Measurements from ENCODE around the gene ZBTB43. TPM values are rescaled to one million over a fixed set of nuclear protein-coding genes. Genes with fewer than 3 reads are reported as not detected.
A peak's percentile ranks its signal among the peaks of the same experiment; 100 is the strongest.
"Not testable (repeated sequence)": the region's sequence is repeated elsewhere in the genome, so short reads cannot be mapped to it uniquely, and the experiment has no call there.

Gene ZBTB43
- total RNA-seq, 2 donors from 2014 or later, result 27.4 to 31.3 TPM

GRCh38 chr9:126804198-126804695 is 593 bp upstream of the ZBTB43 start:
- H3K9me3 Mint-ChIP-seq, result peaks cover 3% of the 10 kb centered on the region

GRCh38 chr9:126805554-126806262 is 868 bp downstream of the ZBTB43 start:
- Mint-ChIP-seq H3K27me3 (no peaks in the 10 kb centered on the region), H3K9me3 (peaks cover 3% of the 10 kb centered on the region), H3K4me3 (peak overlapping the region; percentile 90), H3K36me3 (ENCODE audit: low read depth) (peaks cover 46% of the 10 kb centered on the region), H3K4me1 (peaks cover 29% of the 10 kb centered on the region), H3K27ac (peak overlapping the region; percentile 97)
- ATAC-seq (replicated peaks), result peak; percentile 95

More at GRCh38 chr9:126804198-126804695, 593 bp upstream of the ZBTB43 start:
- no peak for ATAC-seq (replicated peaks)
- Mint-ChIP-seq H3K27ac (peak overlapping the region; percentile 97), H3K4me3 (peak overlapping the region; percentile 90), H3K4me1 (peaks cover 29% of the 10 kb centered on the region), H3K27me3 (no peaks in the 10 kb centered on the region), H3K36me3 (ENCODE audit: low read depth) (peaks cover 32% of the 10 kb centered on the region)

- Mint-ChIP-seq H3K27ac (peak overlapping the region; percentile 97), H3K27me3 (no peaks in the 10 kb centered on the region), H3K36me3 (ENCODE audit: low read depth) (peaks cover 52% of the 10 kb centered on the region), H3K4me3 (peak overlapping the region; percentile 90), H3K4me1 (peaks cover 29% of the 10 kb centered on the region), H3K9me3 (peaks cover 3% of the 10 kb centered on the region)
- no peak for ATAC-seq (replicated peaks)
Measured at GRCh38 chr9:126806336-126806735, 1.5 kb downstream of the ZBTB43 start.

- H3K36me3 Mint-ChIP-seq (ENCODE audit: low read depth), result peaks cover 79% of the 10 kb centered on the region
- H3K27ac Mint-ChIP-seq, result no peak overlapping the region
- no peak for ATAC-seq (replicated peaks)
- no peaks in the 10 kb centered on the region for H3K27me3 Mint-ChIP-seq
- H3K4me3 Mint-ChIP-seq, result no peak overlapping the region
- H3K4me1 Mint-ChIP-seq, result peaks cover 37% of the 10 kb centered on the region
- peaks cover 2% of the 10 kb centered on the region for H3K9me3 Mint-ChIP-seq
Measured at GRCh38 chr9:126809068-126809467, 4.2 kb downstream of the ZBTB43 start.

GRCh38 chr9:126810221-126810620 is 5.4 kb downstream of the ZBTB43 start:
- H3K36me3 Mint-ChIP-seq (ENCODE audit: low read depth), result peaks cover 91% of the 10 kb centered on the region
- not testable (repeated sequence) for H3K27ac Mint-ChIP-seq; H3K9me3 Mint-ChIP-seq; H3K27me3 Mint-ChIP-seq; ATAC-seq (replicated peaks); H3K4me3 Mint-ChIP-seq
- H3K4me1 Mint-ChIP-seq, result peaks cover 35% of the 10 kb centered on the region

GRCh38 chr9:126813072-126813471 is 8.2 kb downstream of the ZBTB43 start:
- H3K27me3 Mint-ChIP-seq, result no peaks in the 10 kb centered on the region
- no peak for ATAC-seq (replicated peaks)

GRCh38 chr9:126814091-126814490 is 9.3 kb downstream of the ZBTB43 start:
- ATAC-seq (replicated peaks), result no peak
- no peak overlapping the region for H3K27ac Mint-ChIP-seq
- no peaks in the 10 kb centered on the region for H3K9me3 Mint-ChIP-seq
- H3K36me3 Mint-ChIP-seq (ENCODE audit: low read depth), result peaks cover 99% of the 10 kb centered on the region
- peaks cover 31% of the 10 kb centered on the region for H3K4me1 Mint-ChIP-seq
- no peaks in the 10 kb centered on the region for H3K27me3 Mint-ChIP-seq
- H3K4me3 Mint-ChIP-seq, result no peak overlapping the region

More at GRCh38 chr9:126813072-126813471, 8.2 kb downstream of the ZBTB43 start:
- H3K4me3 Mint-ChIP-seq, result no peak overlapping the region
- no peak overlapping the region for H3K27ac Mint-ChIP-seq
- peaks cover 95% of the 10 kb centered on the region for H3K36me3 Mint-ChIP-seq (ENCODE audit: low read depth)
- H3K4me1 Mint-ChIP-seq, result peaks cover 26% of the 10 kb centered on the region
- H3K9me3 Mint-ChIP-seq, result no peaks in the 10 kb centered on the region

GRCh38 chr9:126817615-126818014 is 12.8 kb downstream of the ZBTB43 start:
- Mint-ChIP-seq H3K4me1 (peaks cover 40% of the 10 kb centered on the region), H3K36me3 (ENCODE audit: low read depth) (peaks cover 96% of the 10 kb centered on the region)
- not testable (repeated sequence) for H3K27me3 Mint-ChIP-seq; H3K4me3 Mint-ChIP-seq; H3K27ac Mint-ChIP-seq; H3K9me3 Mint-ChIP-seq; ATAC-seq (replicated peaks)

GRCh38 chr9:126818482-126818881 is 13.6 kb downstream of the ZBTB43 start:
- no peak for ATAC-seq (replicated peaks)
- Mint-ChIP-seq H3K36me3 (ENCODE audit: low read depth) (peaks cover 95% of the 10 kb centered on the region), H3K9me3 (no peaks in the 10 kb centered on the region), H3K27me3 (no peaks in the 10 kb centered on the region), H3K4me3 (no peak overlapping the region), H3K27ac (no peak overlapping the region), H3K4me1 (peaks cover 35% of the 10 kb centered on the region)

- H3K4me1 Mint-ChIP-seq, result peaks cover 35% of the 10 kb centered on the region
- H3K4me3 Mint-ChIP-seq, result peak overlapping the region; percentile 30
- no peaks in the 10 kb centered on the region for H3K9me3 Mint-ChIP-seq
- peak overlapping the region; percentile 47 for H3K27ac Mint-ChIP-seq
- ATAC-seq (replicated peaks), result peak; percentile 95
- H3K36me3 Mint-ChIP-seq (ENCODE audit: low read depth), result peaks cover 94% of the 10 kb centered on the region
- H3K27me3 Mint-ChIP-seq, result no peaks in the 10 kb centered on the region
Measured at GRCh38 chr9:126819482-126819881, 14.6 kb downstream of the ZBTB43 start.

GRCh38 chr9:126822278-126822677 is 17.4 kb downstream of the ZBTB43 start:
- no peak for ATAC-seq (replicated peaks)
- Mint-ChIP-seq H3K36me3 (ENCODE audit: low read depth) (peaks cover 90% of the 10 kb centered on the region), H3K9me3 (no peaks in the 10 kb centered on the region), H3K4me3 (no peak overlapping the region), H3K27ac (no peak overlapping the region), H3K4me1 (peaks cover 34% of the 10 kb centered on the region), H3K27me3 (no peaks in the 10 kb centered on the region)

- Mint-ChIP-seq H3K27ac (no peak overlapping the region), H3K36me3 (ENCODE audit: low read depth) (peaks cover 85% of the 10 kb centered on the region)
- no peak for ATAC-seq (replicated peaks)
Measured at GRCh38 chr9:126822873-126823272, 18.0 kb downstream of the ZBTB43 start.

GRCh38 chr9:126824052-126824451 is 19.2 kb downstream of the ZBTB43 start:
- H3K27me3 Mint-ChIP-seq; H3K9me3 Mint-ChIP-seq; H3K27ac Mint-ChIP-seq; H3K4me3 Mint-ChIP-seq; ATAC-seq (replicated peaks): not testable (repeated sequence)
- peaks cover 29% of the 10 kb centered on the region for H3K4me1 Mint-ChIP-seq
- peaks cover 79% of the 10 kb centered on the region for H3K36me3 Mint-ChIP-seq (ENCODE audit: low read depth)

More at GRCh38 chr9:126822873-126823272, 18.0 kb downstream of the ZBTB43 start:
- no peaks in the 10 kb centered on the region for H3K9me3 Mint-ChIP-seq
- no peaks in the 10 kb centered on the region for H3K27me3 Mint-ChIP-seq
- peaks cover 34% of the 10 kb centered on the region for H3K4me1 Mint-ChIP-seq
- H3K4me3 Mint-ChIP-seq, result no peak overlapping the region

GRCh38 chr9:126827227-126827626 is 22.4 kb downstream of the ZBTB43 start:
- Mint-ChIP-seq H3K9me3 (no peaks in the 10 kb centered on the region), H3K27ac (no peak overlapping the region), H3K4me3 (no peak overlapping the region), H3K27me3 (no peaks in the 10 kb centered on the region), H3K36me3 (ENCODE audit: low read depth) (peaks cover 79% of the 10 kb centered on the region), H3K4me1 (peaks cover 19% of the 10 kb centered on the region)
- no peak for ATAC-seq (replicated peaks)

GRCh38 chr9:126829035-126829434 is 24.2 kb downstream of the ZBTB43 start:
- peaks cover 82% of the 10 kb centered on the region for H3K36me3 Mint-ChIP-seq (ENCODE audit: low read depth)
- H3K27me3 Mint-ChIP-seq, result no peaks in the 10 kb centered on the region

More at GRCh38 chr9:126829035-126829434, 24.2 kb downstream of the ZBTB43 start:
- no peak for ATAC-seq (replicated peaks)
- Mint-ChIP-seq H3K4me1 (peaks cover 19% of the 10 kb centered on the region), H3K27ac (no peak overlapping the region), H3K4me3 (no peak overlapping the region), H3K9me3 (no peaks in the 10 kb centered on the region)
